HepG2 (cell line): ENCODE measurements around the gene ANKDD1A. TPM values are rescaled to one million over a fixed set of nuclear protein-coding genes. Genes with fewer than 3 reads are reported as not detected.

ENCODE experiments used
- ATAC-seq: fragments of 200-7000 bp; cut with Tn5 transposase; 3 replicates; pipeline ENCODE4 v1.9.1; 2020; ENCODE audit warnings: mild to moderate bottlenecking, moderate library complexity
- BruUV-seq: library from RNA; stranded (reverse); fragments of 400-500 nt; replicated peaks from 2 replicates; lab custom pipeline; 2021; lab: Mats Ljungman, UMichigan
- CTCF ChIA-PET: fragments of 300-600 bp; formaldehyde crosslinking; extraction: SDS; loops from one replicate; lab custom pipeline; 2021; ENCODE audit warnings: low total read pairs, inconsistent platforms, low intra/inter-chr PET ratio; lab: Yijun Ruan, JAX
- POLR2A ChIA-PET: fragments of 350-600 bp; sonication (Branson Sonifier 250); formaldehyde crosslinking; loops from one replicate; lab custom pipeline; 2020; ENCODE audit warnings: antibody characterized with exemption, inconsistent platforms; lab: Yijun Ruan, JAX
- DNase-seq: peaks from one replicate; pipeline ENCODE4 v3.0.0-alpha.2; 2015; ENCODE audit warnings: low spot score
- FAIRE-seq: peaks from 3 replicates; lab custom pipeline; 2011; peaks lifted over from hg19 to GRCh38; lab: Jason Lieb, UNC
- H2AFZ ChIP-seq: one replicate; pipeline ENCODE4 v1.6.1; 2011; ENCODE audit warnings: low read length, inconsistent platforms
- H3K27ac ChIP-seq: fragments of 300-600 bp; 3 replicates; pipeline ENCODE4 v1.8.0; 2011; ENCODE audit warnings: mixed run types, mild to moderate bottlenecking, mixed read lengths, low read length, inconsistent platforms; ENCODE audit not compliant: insufficient read depth; ENCODE audit errors: extremely low read length
- H3K27me3 ChIP-seq, 2 experiments: fragments of 200-600 bp in 1 of 2; 2 replicates in 1 of 2; 3 replicates in 1 of 2; pipeline versions ENCODE4 v1.6.0 to v1.8.0; 2011; ENCODE audit warnings: low read length in 2 of 2, mild to moderate bottlenecking in 2 of 2, moderate library complexity in 2 of 2, inconsistent platforms in 1 of 2; ENCODE audit not compliant: insufficient read depth in 2 of 2, control insufficient read depth in 1 of 2
- H3K36me3 ChIP-seq, 2 experiments: fragments of 200-600 bp in 1 of 2; replicated peaks in 1 of 2; 2 replicates in 1 of 2; 3 replicates in 1 of 2; pipeline versions ENCODE4 v1.5.1 to v1.8.0; 2011; ENCODE audit warnings: low read length in 2 of 2, inconsistent platforms in 1 of 2; ENCODE audit not compliant: insufficient read depth in 2 of 2, control insufficient read depth in 1 of 2
- H3K4me1 ChIP-seq: 2 replicates; pipeline ENCODE4 v1.5.1; 2012; ENCODE audit warnings: low read length, inconsistent platforms; ENCODE audit not compliant: insufficient read depth
- H3K4me2 ChIP-seq: 2 replicates; pipeline ENCODE4 v1.6.0; 2011; ENCODE audit warnings: low read depth, low read length, inconsistent platforms
- H3K4me3 ChIP-seq, 3 experiments: fragments of 200-600 bp in 1 of 3; sonication (generic), shearing (Covaris generic) in 1 of 3; replicated peaks in 1 of 3; 2 replicates each; pipeline ENCODE4 v1.5.1; 2011 to 2016; ENCODE audit warnings: low read length in 3 of 3, inconsistent platforms in 2 of 3, low read depth in 2 of 3, mild to moderate bottlenecking in 2 of 3, control low read depth in 1 of 3, mixed read lengths in 1 of 3; ENCODE audit not compliant: insufficient read depth in 1 of 3
- H3K79me2 ChIP-seq: one replicate; pipeline ENCODE4 v1.6.1; 2011; ENCODE audit warnings: low read length, inconsistent platforms; ENCODE audit not compliant: insufficient read depth
- H3K9ac ChIP-seq: 2 replicates; pipeline ENCODE4 v1.6.0; 2011; ENCODE audit warnings: mild to moderate bottlenecking, low read depth, low read length, inconsistent platforms; ENCODE audit not compliant: insufficient read depth
- H3K9me3 ChIP-seq: 2 replicates; pipeline ENCODE4 v1.5.1; 2012; ENCODE audit warnings: mild to moderate bottlenecking, low read length
- H4K20me1 ChIP-seq: 2 replicates; pipeline ENCODE4 v1.6.0; 2011; ENCODE audit warnings: inconsistent platforms, mild to moderate bottlenecking, low read length, moderate library complexity; ENCODE audit not compliant: insufficient read depth
- PHF20 ChIP-seq: sonication (generic); formaldehyde crosslinking; IDR thresholded peaks from 2 replicates; pipeline ENCODE4 v1.5.0; 2020; ENCODE audit warnings: mild to moderate bottlenecking, missing genetic modification reagents
- SAFB2 ChIP-seq: sonication (generic); formaldehyde crosslinking; IDR thresholded peaks from 2 replicates; pipeline ENCODE4 v1.5.1; 2020; ENCODE audit warnings: missing genetic modification reagents, low read depth, mild to moderate bottlenecking, borderline replicate concordance
- SATB2 ChIP-seq: sonication (generic); formaldehyde crosslinking; IDR thresholded peaks from 2 replicates; pipeline ENCODE4 v1.5.0; 2020; ENCODE audit warnings: missing genetic modification reagents
- ZFP36 ChIP-seq: fragments of 150-350 bp; IDR thresholded peaks from 2 replicates; pipeline ENCODE4 v1.6.1; 2018; ENCODE audit warnings: borderline replicate concordance, low read length, low read depth; ENCODE audit not compliant: partially characterized antibody
- ZFP90 ChIP-seq: sonication (generic); formaldehyde crosslinking; IDR thresholded peaks from 2 replicates; pipeline ENCODE4 v1.8.0; 2022; ENCODE audit warnings: missing genetic modification reagents, mild to moderate bottlenecking, inconsistent platforms, borderline replicate concordance
- ZNF704 ChIP-seq: sonication (generic); formaldehyde crosslinking; IDR thresholded peaks from 2 replicates; pipeline ENCODE4 v1.8.1; 2023; ENCODE audit warnings: mild to moderate bottlenecking, inconsistent platforms, moderate library complexity, missing genetic modification reagents, borderline replicate concordance
- ZSCAN5A ChIP-seq: sonication (generic); formaldehyde crosslinking; IDR thresholded peaks from 2 replicates; pipeline ENCODE4 v1.8.0; 2022; ENCODE audit warnings: mild to moderate bottlenecking, missing genetic modification reagents, borderline replicate concordance
- WGBS: methylation state at CpG from one replicate; pipeline ENCODE4 v1.1.6; 2017; ENCODE audit warnings: low lambda C conversion rate; 5-methylcytosine and 5-hydroxymethylcytosine counted together
- in situ Hi-C: cut with HindIII; loops from 2 replicates; pipeline ENCODE4 v1.10.0; 2017; ENCODE audit warnings: low pct_unique_long_range_greater_than_20kb; ENCODE audit not compliant: extremely low pct_ligation_motif_present
- intact Hi-C: fragments of 100-400 bp; cut with micrococcal nuclease; formaldehyde crosslinking; loops from one replicate; pipeline ENCODE4 v1.10.0; 2022; ENCODE audit not compliant: unreplicated experiment
- polyA plus RNA-seq, 8 experiments: library from polyadenylated mRNA; depleted of rRNA in 3 of 8; stranded (reverse) in 7 of 8; unstranded in 1 of 8; fragments of >200 nt; fragmentation: Illumina TruSeq in 4 of 8; extraction: Trizol in 4 of 8; gene quantifications; 2 replicates each; pipeline versions ENCODE4 v1.2.1 to v1.2.3, GENCODE V29; 2011 to 2016; ENCODE audit warnings: low read depth in 4 of 8, missing spikeins in 1 of 8, mixed read lengths in 1 of 8; ENCODE audit not compliant: insufficient read depth in 1 of 8
- total RNA-seq, 5 experiments: library from RNA; depleted of rRNA; stranded (reverse); fragments of >200 nt; fragmentation: Illumina TruSeq; extraction: Trizol; gene quantifications; 2 replicates each; pipeline ENCODE4 v1.2.3, GENCODE V29; 2016; ENCODE audit warnings: low read depth in 1 of 5
- TF ChIP-seq, protein P1 (sequence below), 2 experiments: fragments of 450-650 bp in 1 of 2; sonication (generic) in 1 of 2; formaldehyde crosslinking; IDR thresholded peaks; 2 replicates each; pipeline versions ENCODE4 v1.5.0 to v1.8.0; 2020 to 2022; ENCODE audit warnings: mild to moderate bottlenecking in 1 of 2, missing genetic modification reagents in 1 of 2

Gene ANKDD1A
- total and polyA plus RNA-seq, 2 of the 13 experiments (the other 11 are each of a cell fraction or from before 2014, with no cell fraction given), result 0.11 to 0.48 TPM

- Histone ChIP-seq H3K4me2 (no peak overlapping the region), H3K4me1 (peaks cover 4% of the 10 kb centered on the region; the same call in 1 of the 2 replicates), H2AFZ (no peak overlapping the region), H3K9me3 (no peaks in the 10 kb centered on the region), H4K20me1 (no peaks in the 10 kb centered on the region), H3K9ac (no peak overlapping the region), H3K27me3 (peaks cover 2 to 28% of the 10 kb centered on the region in 2 experiments; a peak in 3 of 5 replicates), H3K36me3 (no peaks in the 10 kb centered on the region), H3K4me3 (no peak overlapping the region), H3K27ac (no peak overlapping the region), H3K79me2 (no peaks in the 10 kb centered on the region)
- ATAC-seq, result no peak
- in situ Hi-C loops (no loop called here), intact Hi-C loops (loop anchor here (1.0 kb wide), 1 partner anchor 10 kb away; no protein-coding TSS in a partner anchor)
- FAIRE-seq, result no peak
- ChIA-PET POLR2A (no interaction called here), CTCF (no interaction called here)
- no TSS peak for BruUV-seq
- WGBS, result 38% methylated on average over 3 of the region's 3 CpGs
- no peak for DNase-seq
- TF ChIP-seq ZSCAN5A (CRISPR knock-in tag) (no peak), SATB2 (CRISPR knock-in tag) (no peak), SAFB2 (CRISPR knock-in tag) (no peak)
Observed at GRCh38 chr15:64909546-64909945, 2.2 kb upstream of the ANKDD1A start.

- FAIRE-seq, result no peak
- H3K9ac ChIP-seq, result no peak overlapping the region
Observed at GRCh38 chr15:64912379-64913325, 950 bp downstream of the ANKDD1A start.

More at GRCh38 chr15:64912379-64913325, 950 bp downstream of the ANKDD1A start:
- intact Hi-C loops, result no loop called here
- WGBS, result 67% methylated on average over 13 of the region's 15 CpGs
- Histone ChIP-seq H3K79me2 (no peaks in the 10 kb centered on the region), H3K36me3 (no peaks in the 10 kb centered on the region), H3K4me2 (no peak overlapping the region; the same call in 1 of the 2 replicates), H4K20me1 (no peaks in the 10 kb centered on the region), H3K9me3 (no peaks in the 10 kb centered on the region), H3K27me3 (peaks cover 10 to 38% of the 10 kb centered on the region in 2 experiments; a peak in 4 of 5 replicates), H2AFZ (no peak overlapping the region), H3K4me3 (no peak overlapping the region), H3K27ac (no peak overlapping the region), H3K4me1 (peaks cover 14% of the 10 kb centered on the region)
- in situ Hi-C loops, result no loop called here
- POLR2A ChIA-PET, result no interaction called here
- CTCF ChIA-PET, result no interaction called here
- DNase-seq (no peak), ATAC-seq (no peak)
- TF ChIP-seq, protein P1, sequence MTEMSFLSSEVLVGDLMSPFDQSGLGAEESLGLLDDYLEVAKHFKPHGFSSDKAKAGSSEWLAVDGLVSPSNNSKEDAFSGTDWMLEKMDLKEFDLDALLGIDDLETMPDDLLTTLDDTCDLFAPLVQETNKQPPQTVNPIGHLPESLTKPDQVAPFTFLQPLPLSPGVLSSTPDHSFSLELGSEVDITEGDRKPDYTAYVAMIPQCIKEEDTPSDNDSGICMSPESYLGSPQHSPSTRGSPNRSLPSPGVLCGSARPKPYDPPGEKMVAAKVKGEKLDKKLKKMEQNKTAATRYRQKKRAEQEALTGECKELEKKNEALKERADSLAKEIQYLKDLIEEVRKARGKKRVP (CRISPR knock-in tag; IDR thresholded peaks at IDR 0.05), result no peak
- TF ChIP-seq ZNF704 (CRISPR knock-in tag), result no peak
- TF ChIP-seq ZFP36, result no peak
- peak; percentile 69; the same call in 1 of the 2 replicates for TF ChIP-seq ZFP90
- TF ChIP-seq PHF20 (CRISPR knock-in tag), result 0 out of 2 replicates have a peak, but pooled peaks have one; percentile 20
- BruUV-seq, result no TSS peak
